ENCODE measurements around the gene LRRC75A. TPM values are rescaled to one million over a fixed set of nuclear protein-coding genes. Genes with fewer than 3 reads are reported as not detected.

LRRC75A gene
- total RNA-seq, 1 donor from 2014 or later, result 0.98 TPM

DNA sequence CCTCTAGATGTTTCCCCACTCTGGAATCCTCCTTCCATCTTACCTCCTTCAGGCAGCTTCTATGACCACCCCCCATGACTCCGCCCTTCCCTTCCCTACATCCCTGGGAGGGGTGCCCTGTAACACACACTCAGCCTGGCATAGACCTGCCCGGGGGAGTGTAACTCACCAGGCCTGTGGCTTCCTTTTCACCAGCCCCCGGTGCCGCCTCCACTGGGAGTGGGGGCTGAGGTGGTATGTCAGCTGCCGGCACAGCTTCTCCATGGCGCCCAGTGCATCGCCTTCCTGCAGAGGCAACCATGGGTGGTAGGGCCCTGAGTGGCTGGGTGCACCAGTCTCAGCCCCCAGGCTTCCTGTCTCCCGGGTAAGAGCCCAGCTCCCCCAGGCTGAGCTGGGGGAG lies 44.3 kb downstream of the LRRC75A start:
- no peak overlapping the region for H3K27ac Mint-ChIP-seq
- no peak overlapping the region for H3K4me3 Mint-ChIP-seq
- ATAC-seq (ENCODE audit: low read depth) (no peak), DNase-seq (no peak)
- ChIA-PET CTCF (no interaction called here), POLR2A (no interaction called here)
- H3K27me3 Mint-ChIP-seq, result no peaks in the 10 kb centered on the region
- peaks cover 64% of the 10 kb centered on the region for H3K36me3 Mint-ChIP-seq (ENCODE audit: low read depth)
- TF ChIP-seq, protein P1, sequence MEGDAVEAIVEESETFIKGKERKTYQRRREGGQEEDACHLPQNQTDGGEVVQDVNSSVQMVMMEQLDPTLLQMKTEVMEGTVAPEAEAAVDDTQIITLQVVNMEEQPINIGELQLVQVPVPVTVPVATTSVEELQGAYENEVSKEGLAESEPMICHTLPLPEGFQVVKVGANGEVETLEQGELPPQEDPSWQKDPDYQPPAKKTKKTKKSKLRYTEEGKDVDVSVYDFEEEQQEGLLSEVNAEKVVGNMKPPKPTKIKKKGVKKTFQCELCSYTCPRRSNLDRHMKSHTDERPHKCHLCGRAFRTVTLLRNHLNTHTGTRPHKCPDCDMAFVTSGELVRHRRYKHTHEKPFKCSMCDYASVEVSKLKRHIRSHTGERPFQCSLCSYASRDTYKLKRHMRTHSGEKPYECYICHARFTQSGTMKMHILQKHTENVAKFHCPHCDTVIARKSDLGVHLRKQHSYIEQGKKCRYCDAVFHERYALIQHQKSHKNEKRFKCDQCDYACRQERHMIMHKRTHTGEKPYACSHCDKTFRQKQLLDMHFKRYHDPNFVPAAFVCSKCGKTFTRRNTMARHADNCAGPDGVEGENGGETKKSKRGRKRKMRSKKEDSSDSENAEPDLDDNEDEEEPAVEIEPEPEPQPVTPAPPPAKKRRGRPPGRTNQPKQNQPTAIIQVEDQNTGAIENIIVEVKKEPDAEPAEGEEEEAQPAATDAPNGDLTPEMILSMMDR (IDR thresholded peaks at IDR 0.05), result no peak
- H3K9me3 Mint-ChIP-seq, result no peaks in the 10 kb centered on the region
- intact Hi-C loops (cut with micrococcal nuclease), result no loop called here
- H3K4me1 Mint-ChIP-seq, result peaks cover 6% of the 10 kb centered on the region

DNA sequence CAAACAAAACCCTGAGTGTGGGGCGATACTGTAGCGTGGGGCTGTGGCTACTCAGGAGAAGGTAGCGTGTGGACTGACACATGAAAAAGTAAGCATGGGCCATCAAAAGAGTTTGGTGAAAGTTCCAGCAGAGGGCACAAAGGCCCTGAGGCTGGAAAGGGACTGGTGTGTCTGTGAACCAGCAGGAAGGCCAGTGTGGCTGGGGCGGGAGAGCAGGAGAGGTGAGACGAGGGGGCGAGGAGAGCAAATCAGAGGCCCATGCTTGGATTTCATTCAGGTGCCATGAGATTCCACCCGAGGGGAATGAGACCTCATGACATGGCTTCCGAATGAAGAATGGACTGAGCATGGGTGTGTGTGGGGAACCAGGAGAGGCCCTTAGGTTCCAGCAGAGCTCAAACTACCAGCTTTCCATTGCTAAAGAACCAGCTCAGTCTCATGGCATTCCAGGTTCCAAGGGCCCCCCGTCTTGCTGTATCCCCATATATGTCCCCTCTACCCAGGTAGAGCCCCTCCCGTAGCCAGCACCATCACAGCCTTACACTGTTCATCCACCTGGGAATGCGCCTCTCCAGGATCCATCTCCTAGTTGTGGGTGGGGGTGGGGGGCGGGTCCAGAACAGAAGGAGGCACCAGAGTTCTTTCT lies 45.5 kb downstream of the LRRC75A start:
- H3K4me3 Mint-ChIP-seq, result no peak overlapping the region
- peak overlapping the region; percentile 53 for H3K27ac Mint-ChIP-seq
- H3K4me1 Mint-ChIP-seq, result peaks cover 15% of the 10 kb centered on the region
- CTCF ChIA-PET, result no interaction called here
- peaks cover 77% of the 10 kb centered on the region for H3K36me3 Mint-ChIP-seq (ENCODE audit: low read depth)
- H3K9me3 Mint-ChIP-seq, result no peaks in the 10 kb centered on the region
- intact Hi-C loops (cut with micrococcal nuclease), result no loop called here
- no peak for ATAC-seq (ENCODE audit: low read depth)
- TF ChIP-seq, protein P1 (IDR thresholded peaks at IDR 0.05), result no peak
- POLR2A ChIA-PET, result interaction anchor here (0.7 kb wide), 1 partner anchor 161 kb away, joined by 5 read pairs; no protein-coding TSS in a partner anchor
- DNase-seq, result no peak
- no peaks in the 10 kb centered on the region for H3K27me3 Mint-ChIP-seq

DNA sequence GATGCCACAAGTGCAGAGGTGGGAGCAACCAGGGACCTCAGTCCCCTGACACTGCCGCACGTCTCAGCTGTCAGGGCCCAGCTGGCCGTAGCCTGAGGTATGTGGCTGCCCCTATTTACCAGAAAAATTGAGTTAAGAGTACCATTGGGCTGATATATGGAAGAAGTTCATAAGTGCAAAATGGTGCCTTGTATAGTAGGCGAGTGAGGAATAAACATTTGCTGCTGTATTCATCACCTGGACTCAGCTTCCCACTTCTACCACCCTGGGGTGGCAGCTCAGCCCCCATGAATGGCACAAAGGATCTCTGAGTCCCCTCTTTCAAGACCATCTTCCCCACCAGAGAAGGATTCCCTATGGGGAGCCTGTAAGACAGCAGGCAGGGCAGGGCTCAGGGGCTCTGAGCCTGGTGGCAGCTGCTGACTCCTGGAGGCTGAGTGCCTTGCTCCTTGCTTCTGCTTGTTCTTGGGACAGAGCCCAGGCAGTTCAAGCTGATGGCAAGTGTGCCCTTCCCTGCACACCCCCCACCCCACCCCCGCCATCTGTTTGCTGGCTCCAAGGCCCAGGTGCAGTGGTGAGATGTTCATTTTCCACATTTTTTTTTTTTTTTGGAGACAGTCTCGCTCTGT lies 47.6 kb downstream of the LRRC75A start:
- H3K36me3 Mint-ChIP-seq (ENCODE audit: low read depth), result peaks cover 86% of the 10 kb centered on the region
- peak overlapping the region; percentile 24 for H3K27ac Mint-ChIP-seq
- CTCF ChIA-PET, result no interaction called here
- ATAC-seq (ENCODE audit: low read depth) (no peak), DNase-seq (no peak)
- H3K4me3 Mint-ChIP-seq, result no peak overlapping the region
- TF ChIP-seq, protein P1 (IDR thresholded peaks at IDR 0.05), result no peak
- intact Hi-C loops (cut with micrococcal nuclease), result no loop called here
- POLR2A ChIA-PET, result interaction anchor here (0.6 kb wide), 1 partner anchor 64 kb away, joined by 8 read pairs; the partner anchor contains the start of gene UBB
- H3K9me3 Mint-ChIP-seq, result no peaks in the 10 kb centered on the region
- H3K27me3 Mint-ChIP-seq, result no peaks in the 10 kb centered on the region
- peaks cover 34% of the 10 kb centered on the region for H3K4me1 Mint-ChIP-seq

DNA sequence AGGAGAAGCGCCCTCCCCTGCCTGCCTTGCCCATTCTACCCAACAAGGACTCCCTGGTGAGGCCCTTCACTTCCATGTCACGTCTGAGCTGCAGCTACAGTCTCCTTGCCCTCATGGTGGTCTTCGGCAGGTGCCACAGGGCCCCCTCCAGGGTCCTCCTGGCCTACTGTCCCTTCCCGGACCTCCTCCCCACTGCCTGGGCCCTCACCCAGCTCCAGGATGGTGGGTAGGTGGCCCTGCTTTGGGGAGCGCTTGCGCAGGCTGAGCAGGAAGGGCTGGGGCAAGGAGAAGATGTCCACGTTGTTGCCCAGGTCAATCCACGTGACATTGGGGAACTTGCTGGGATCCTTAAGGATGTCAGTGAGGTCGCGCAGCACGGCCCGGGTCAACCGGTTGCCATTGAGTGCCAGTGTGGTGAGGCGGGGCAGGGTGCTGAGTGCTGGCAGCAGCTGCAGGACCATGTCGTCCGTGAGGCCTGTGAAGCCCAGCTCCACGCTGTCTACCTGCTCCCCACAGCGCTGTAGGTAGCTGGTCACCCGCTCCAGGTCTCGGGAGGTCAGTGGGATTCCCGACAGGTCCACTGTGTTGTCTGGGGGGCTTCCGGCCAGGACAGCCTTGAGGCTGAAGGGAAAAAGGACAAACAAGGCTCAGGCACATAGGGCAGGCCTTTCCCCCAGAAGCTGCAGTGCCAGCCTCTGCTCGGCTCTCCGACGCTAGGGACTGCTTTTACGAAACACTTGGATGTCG lies 48.3 kb downstream of the LRRC75A start:
- peaks cover 86% of the 10 kb centered on the region for H3K36me3 Mint-ChIP-seq (ENCODE audit: low read depth)
- TF ChIP-seq, protein P1 (IDR thresholded peaks at IDR 0.05), result no peak
- POLR2A ChIA-PET, result interaction anchor here (0.6 to 0.8 kb wide), 2 partner anchors 14 to 63 kb away, joined by 5 to 8 read pairs; partner anchors contain the start of gene UBB
- H3K9me3 Mint-ChIP-seq, result no peaks in the 10 kb centered on the region
- intact Hi-C loops (cut with micrococcal nuclease), result no loop called here
- H3K27ac Mint-ChIP-seq, result no peak overlapping the region
- no peak for ATAC-seq (ENCODE audit: low read depth)
- H3K4me1 Mint-ChIP-seq, result peaks cover 37% of the 10 kb centered on the region
- CTCF ChIA-PET, result no interaction called here
- H3K4me3 Mint-ChIP-seq, result no peak overlapping the region
- no peaks in the 10 kb centered on the region for H3K27me3 Mint-ChIP-seq
- DNase-seq, result no peak

Measured in activated B cell treated with CpG ODN at 0.5 μM for 24 hours (primary cell).